ENCODE measurements around the gene TSPAN3.

TSPAN3 gene

DNA sequence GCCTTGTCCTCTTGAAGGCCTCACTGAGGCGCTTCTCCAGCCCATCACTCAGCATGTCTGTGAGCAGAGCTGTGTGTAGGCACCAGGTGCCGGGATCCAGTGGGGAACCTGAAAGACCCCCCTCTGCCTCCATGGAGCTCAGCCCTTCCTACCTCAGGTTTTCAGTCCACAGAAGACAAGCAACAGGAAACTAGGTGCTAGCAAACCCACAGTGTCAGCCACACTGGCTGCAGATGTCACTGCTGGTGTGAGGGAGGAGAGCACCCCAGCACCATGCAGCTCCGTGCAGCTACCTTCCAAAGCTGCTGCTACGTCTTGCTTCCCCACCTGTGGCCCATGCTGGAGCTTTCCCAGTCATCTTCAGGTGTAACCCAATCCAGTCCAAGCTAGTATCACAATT lies 58.0 kb downstream of the TSPAN3 start:
- Histone ChIP-seq H3K27ac (ENCODE audit: low read length) (no peak overlapping the region), H3K4me3 (ENCODE audit: low read length in 2 of 2) (no peak overlapping the region), H3K36me3 (ENCODE audit: control insufficient read depth in 2 of 2, insufficient read depth in 2 of 2, low read length in 2 of 2) (no peaks in the 10 kb centered on the region), H3K4me1 (ENCODE audit: control insufficient read depth, insufficient read depth, low read length) (no peaks in the 10 kb centered on the region), H3K27me3 (ENCODE audit: control insufficient read depth in 1 of 2, insufficient read depth in 2 of 2, low read length in 2 of 2) (no peaks in the 10 kb centered on the region), H3K9me3 (ENCODE audit: control insufficient read depth in 2 of 2, low read length in 2 of 2) (no peaks in the 10 kb centered on the region), H3K9ac (ENCODE audit: low read length in 2 of 2) (no peak overlapping the region)

DNA sequence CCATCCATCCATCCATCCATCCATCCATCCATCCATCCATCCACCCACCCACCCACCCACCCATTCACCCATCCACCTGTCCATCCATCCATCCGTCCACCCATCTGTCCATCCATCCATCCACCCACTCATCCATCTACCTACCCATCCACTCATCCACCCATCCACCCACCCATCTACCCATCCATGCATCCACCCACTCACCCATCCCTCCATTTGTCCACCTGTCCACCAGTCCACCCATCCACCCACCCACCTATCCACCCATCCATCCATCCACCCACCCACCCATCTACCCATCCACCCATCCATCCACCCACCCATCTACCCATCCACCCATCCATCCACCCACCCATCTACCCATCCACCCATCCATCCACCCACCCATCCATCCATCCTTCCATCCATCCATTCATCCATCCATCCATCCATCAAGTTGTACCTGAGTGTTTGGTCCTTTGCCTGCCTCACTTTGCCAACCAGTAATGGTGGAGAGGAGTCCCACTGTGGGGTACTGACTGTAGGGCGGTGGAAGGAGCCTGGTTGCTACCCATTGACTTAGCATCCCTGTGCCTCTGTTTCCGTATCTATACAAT lies 58.7 kb downstream of the TSPAN3 start:
- Histone ChIP-seq H3K27ac (ENCODE audit: low read length) (no peak overlapping the region), H3K9me3 (ENCODE audit: control insufficient read depth in 2 of 2, low read length in 2 of 2) (no peaks in the 10 kb centered on the region), H3K27me3 (ENCODE audit: control insufficient read depth in 1 of 2, insufficient read depth in 2 of 2, low read length in 2 of 2) (no peaks in the 10 kb centered on the region), H3K4me3 (ENCODE audit: low read length in 2 of 2) (no peak overlapping the region), H3K36me3 (ENCODE audit: control insufficient read depth in 2 of 2, insufficient read depth in 2 of 2, low read length in 2 of 2) (no peaks in the 10 kb centered on the region), H3K4me1 (ENCODE audit: control insufficient read depth, insufficient read depth, low read length) (no peaks in the 10 kb centered on the region), H3K9ac (ENCODE audit: low read length in 2 of 2) (no peak overlapping the region)

GRCh38 chr15:77010857-77011256 lies 60.1 kb downstream of the TSPAN3 start:
- Histone ChIP-seq H3K27ac (ENCODE audit: low read length) (no peak overlapping the region), H3K9me3 (ENCODE audit: control insufficient read depth in 2 of 2, low read length in 2 of 2) (no peaks in the 10 kb centered on the region), H3K27me3 (ENCODE audit: control insufficient read depth in 1 of 2, insufficient read depth in 2 of 2, low read length in 2 of 2) (no peaks in the 10 kb centered on the region), H3K9ac (ENCODE audit: low read length in 2 of 2) (no peak overlapping the region), H3K4me1 (ENCODE audit: control insufficient read depth, insufficient read depth, low read length) (no peaks in the 10 kb centered on the region), H3K36me3 (ENCODE audit: control insufficient read depth in 2 of 2, insufficient read depth in 2 of 2, low read length in 2 of 2) (no peaks in the 10 kb centered on the region), H3K4me3 (ENCODE audit: low read length in 2 of 2) (no peak overlapping the region)

DNA sequence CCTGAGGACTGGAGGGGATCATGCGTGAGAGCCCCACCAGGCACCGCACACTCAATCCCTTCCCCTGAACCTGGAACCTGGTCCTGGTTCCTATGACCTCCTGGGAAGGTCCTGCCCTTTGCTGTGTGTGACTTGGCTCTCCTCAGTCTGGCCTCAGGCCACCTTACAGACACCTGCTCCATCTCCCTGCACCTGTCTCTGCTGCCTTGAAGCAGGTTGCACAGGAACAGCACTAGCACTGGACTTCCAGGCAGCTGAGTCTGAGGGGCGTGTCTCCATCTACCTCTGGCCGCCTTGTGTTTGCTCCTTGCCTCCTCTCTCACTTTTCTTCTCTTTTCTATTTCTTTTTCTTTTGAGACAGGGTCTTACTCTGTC lies 60.6 kb downstream of the TSPAN3 start:
- Histone ChIP-seq H3K9ac (ENCODE audit: low read length in 2 of 2) (no peak overlapping the region), H3K27me3 (ENCODE audit: control insufficient read depth in 1 of 2, insufficient read depth in 2 of 2, low read length in 2 of 2) (no peaks in the 10 kb centered on the region), H3K36me3 (ENCODE audit: control insufficient read depth in 2 of 2, insufficient read depth in 2 of 2, low read length in 2 of 2) (no peaks in the 10 kb centered on the region), H3K4me3 (ENCODE audit: low read length in 2 of 2) (no peak overlapping the region), H3K27ac (ENCODE audit: low read length) (no peak overlapping the region), H3K4me1 (ENCODE audit: control insufficient read depth, insufficient read depth, low read length) (no peaks in the 10 kb centered on the region), H3K9me3 (ENCODE audit: control insufficient read depth in 2 of 2, low read length in 2 of 2) (no peaks in the 10 kb centered on the region)

DNA sequence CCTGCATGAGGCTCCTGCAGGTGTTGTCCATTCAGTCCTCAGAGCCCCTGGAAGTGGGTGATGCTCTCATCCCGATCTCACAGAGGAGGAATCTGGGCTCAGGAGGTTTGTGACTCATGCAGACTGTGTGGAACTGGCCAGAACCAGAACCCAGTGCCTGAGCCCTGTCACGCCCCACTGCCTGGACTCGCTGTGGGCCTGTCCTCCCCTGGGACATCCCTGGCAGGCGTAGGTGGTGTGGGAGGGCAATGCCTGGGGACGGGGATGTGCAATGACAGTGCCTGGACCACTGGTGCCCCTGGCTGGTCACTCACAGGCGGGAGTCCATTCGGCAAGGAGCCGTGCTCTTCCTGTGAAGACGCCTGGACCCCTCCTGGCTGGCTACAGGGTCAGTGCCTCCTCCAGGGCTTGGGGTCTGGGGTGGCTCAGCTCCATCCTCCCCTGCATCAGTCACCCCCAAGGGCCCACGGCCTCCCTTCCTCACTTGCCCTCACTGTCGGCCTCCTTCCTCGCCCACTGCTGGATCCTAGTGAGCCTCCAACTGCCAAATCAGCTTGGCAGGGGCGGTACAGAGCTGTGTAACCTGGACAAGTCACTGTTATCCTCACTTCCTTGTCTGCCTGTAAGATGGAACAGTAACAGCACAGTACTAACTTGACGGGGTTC lies 61.1 kb downstream of the TSPAN3 start:
- no peaks in the 10 kb centered on the region for H3K27me3 ChIP-seq (ENCODE audit: control insufficient read depth in 1 of 2, insufficient read depth in 2 of 2, low read length in 2 of 2)
- no peaks in the 10 kb centered on the region for H3K4me1 ChIP-seq (ENCODE audit: control insufficient read depth, insufficient read depth, low read length)
- no peak overlapping the region for H3K4me3 ChIP-seq (ENCODE audit: low read length in 2 of 2)
- H3K9ac ChIP-seq (ENCODE audit: low read length in 2 of 2), result no peak overlapping the region
- no peaks in the 10 kb centered on the region for H3K36me3 ChIP-seq (ENCODE audit: control insufficient read depth in 2 of 2, insufficient read depth in 2 of 2, low read length in 2 of 2)
- no peaks in the 10 kb centered on the region for H3K9me3 ChIP-seq (ENCODE audit: control insufficient read depth in 2 of 2, low read length in 2 of 2)
- H3K27ac ChIP-seq (ENCODE audit: low read length), result no peak overlapping the region

DNA sequence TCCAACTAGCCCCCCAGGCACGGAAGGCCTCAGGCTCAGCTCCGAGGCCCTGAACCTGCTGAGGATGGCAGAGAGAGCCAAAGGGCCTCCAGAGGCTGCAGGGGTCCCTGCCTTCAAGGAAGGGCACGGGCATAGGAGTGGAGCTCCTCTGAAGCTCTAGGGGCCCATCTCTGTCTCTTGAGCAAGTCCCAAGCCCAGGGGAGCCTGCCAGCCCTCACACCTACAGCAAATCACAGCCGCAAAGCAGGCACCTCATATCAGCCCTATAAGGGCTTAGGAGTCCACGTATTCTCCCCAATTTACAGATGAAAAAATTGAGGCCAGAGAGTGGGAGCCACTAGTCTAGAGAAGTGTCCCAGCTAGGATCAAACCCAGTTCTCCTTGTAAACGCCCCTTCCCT lies 61.7 kb downstream of the TSPAN3 start:
- Histone ChIP-seq H3K27me3 (ENCODE audit: control insufficient read depth in 1 of 2, insufficient read depth in 2 of 2, low read length in 2 of 2) (no peaks in the 10 kb centered on the region), H3K4me1 (ENCODE audit: control insufficient read depth, insufficient read depth, low read length) (no peaks in the 10 kb centered on the region), H3K36me3 (ENCODE audit: control insufficient read depth in 2 of 2, insufficient read depth in 2 of 2, low read length in 2 of 2) (no peaks in the 10 kb centered on the region), H3K9me3 (ENCODE audit: control insufficient read depth in 2 of 2, low read length in 2 of 2) (no peaks in the 10 kb centered on the region), H3K4me3 (ENCODE audit: low read length in 2 of 2) (no peak overlapping the region), H3K27ac (ENCODE audit: low read length) (no peak overlapping the region), H3K9ac (ENCODE audit: low read length in 2 of 2) (no peak overlapping the region)

GRCh38 chr15:77004189-77004588 lies 66.7 kb downstream of the TSPAN3 start:
- Histone ChIP-seq H3K4me1 (ENCODE audit: control insufficient read depth, insufficient read depth, low read length) (no peaks in the 10 kb centered on the region), H3K9me3 (ENCODE audit: control insufficient read depth in 2 of 2, low read length in 2 of 2) (no peaks in the 10 kb centered on the region), H3K9ac (ENCODE audit: low read length in 2 of 2) (no peak overlapping the region), H3K27ac (ENCODE audit: low read length) (no peak overlapping the region), H3K4me3 (ENCODE audit: low read length in 2 of 2) (no peak overlapping the region), H3K36me3 (ENCODE audit: control insufficient read depth in 2 of 2, insufficient read depth in 2 of 2, low read length in 2 of 2) (no peaks in the 10 kb centered on the region), H3K27me3 (ENCODE audit: control insufficient read depth in 1 of 2, insufficient read depth in 2 of 2, low read length in 2 of 2) (no peaks in the 10 kb centered on the region)

DNA sequence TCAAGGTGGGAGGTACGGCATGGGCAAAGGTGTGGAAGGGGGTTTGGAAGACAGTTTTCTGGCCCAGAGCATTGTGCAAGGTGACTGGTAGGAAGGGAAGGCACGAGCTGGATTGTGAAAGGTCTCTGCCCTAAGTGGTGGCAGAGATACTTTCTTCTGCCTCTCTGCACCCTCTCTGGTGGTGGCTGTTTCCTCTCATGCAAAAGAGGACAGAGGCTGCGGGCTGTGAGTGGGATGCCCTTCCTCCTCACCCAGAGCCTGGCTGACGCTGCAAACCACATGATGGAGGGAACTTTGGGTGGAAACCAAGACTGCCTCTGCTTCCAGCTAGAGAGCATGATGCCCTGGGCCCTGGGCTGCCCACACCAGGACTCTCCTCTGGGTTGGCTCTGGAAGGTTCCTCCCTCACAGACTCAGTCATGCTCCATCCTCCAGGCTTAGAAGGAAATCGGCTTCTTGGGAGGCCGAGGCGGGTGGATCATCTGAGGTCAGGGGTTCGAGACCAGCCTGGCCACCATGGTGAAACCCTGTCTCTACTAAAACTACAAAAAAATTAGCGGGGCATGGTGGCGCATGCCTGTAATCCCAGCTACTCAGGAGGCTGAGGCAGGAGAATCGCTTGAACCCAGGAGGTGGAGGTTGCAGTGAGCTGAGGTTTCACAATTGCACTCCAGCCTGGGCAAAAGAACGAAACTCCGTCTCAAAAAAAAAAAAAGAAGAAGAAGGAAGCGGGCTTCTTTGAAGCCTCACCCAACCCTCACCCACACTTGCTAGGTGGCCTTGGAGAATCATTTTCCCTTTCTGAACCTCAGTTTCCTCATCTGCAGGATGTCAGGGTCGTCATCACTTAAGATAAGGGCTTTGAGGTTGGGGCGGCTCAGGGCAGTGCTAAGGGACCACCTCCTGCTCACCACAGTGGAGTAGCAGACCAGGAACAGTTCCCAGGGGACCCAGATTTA lies 67.7 kb downstream of the TSPAN3 start:
- Histone ChIP-seq H3K4me3 (ENCODE audit: low read length in 2 of 2) (no peak overlapping the region), H3K9me3 (ENCODE audit: control insufficient read depth in 2 of 2, low read length in 2 of 2) (no peaks in the 10 kb centered on the region), H3K36me3 (ENCODE audit: control insufficient read depth in 2 of 2, insufficient read depth in 2 of 2, low read length in 2 of 2) (no peaks in the 10 kb centered on the region), H3K27ac (ENCODE audit: low read length) (no peak overlapping the region), H3K4me1 (ENCODE audit: control insufficient read depth, insufficient read depth, low read length) (peaks cover 2% of the 10 kb centered on the region), H3K9ac (ENCODE audit: low read length in 2 of 2) (no peak overlapping the region), H3K27me3 (ENCODE audit: control insufficient read depth in 1 of 2, insufficient read depth in 2 of 2, low read length in 2 of 2) (no peaks in the 10 kb centered on the region)

- no peak overlapping the region for H3K4me3 ChIP-seq (ENCODE audit: low read length in 2 of 2)
- H3K9me3 ChIP-seq (ENCODE audit: control insufficient read depth in 2 of 2, low read length in 2 of 2), result no peaks in the 10 kb centered on the region
- H3K27me3 ChIP-seq (ENCODE audit: control insufficient read depth in 1 of 2, insufficient read depth in 2 of 2, low read length in 2 of 2), result no peaks in the 10 kb centered on the region
- H3K4me1 ChIP-seq (ENCODE audit: control insufficient read depth, insufficient read depth, low read length), result peaks cover 2% of the 10 kb centered on the region
- H3K27ac ChIP-seq (ENCODE audit: low read length), result no peak overlapping the region
- H3K36me3 ChIP-seq (ENCODE audit: control insufficient read depth in 2 of 2, insufficient read depth in 2 of 2, low read length in 2 of 2), result no peaks in the 10 kb centered on the region
- no peak overlapping the region for H3K9ac ChIP-seq (ENCODE audit: low read length in 2 of 2)
Observed at GRCh38 chr15:77002436-77002835, 68.5 kb downstream of the TSPAN3 start.

DNA sequence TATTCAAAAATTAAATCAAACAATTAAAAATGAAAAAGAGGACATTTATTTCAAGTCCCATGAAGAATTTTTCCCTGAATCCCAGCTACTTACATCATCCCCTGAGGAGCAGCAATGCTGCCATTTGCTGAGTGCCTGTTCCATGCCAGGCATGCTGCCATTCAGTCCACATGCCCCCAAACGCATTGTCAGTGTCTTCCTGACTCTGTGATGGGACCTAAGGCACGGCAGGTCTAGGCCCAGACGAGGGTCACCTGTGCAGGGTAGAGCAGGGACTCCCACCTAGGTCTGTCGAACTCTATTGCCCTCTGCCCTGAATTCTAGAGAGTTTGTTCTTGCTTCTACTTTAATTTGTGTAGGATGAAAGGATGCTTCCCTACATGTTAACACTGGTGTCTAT lies 68.9 kb downstream of the TSPAN3 start:
- H3K4me3 ChIP-seq (ENCODE audit: low read length in 2 of 2), result no peak overlapping the region
- no peaks in the 10 kb centered on the region for H3K36me3 ChIP-seq (ENCODE audit: control insufficient read depth in 2 of 2, insufficient read depth in 2 of 2, low read length in 2 of 2)
- H3K9me3 ChIP-seq (ENCODE audit: control insufficient read depth in 2 of 2, low read length in 2 of 2), result no peaks in the 10 kb centered on the region
- H3K27ac ChIP-seq (ENCODE audit: low read length), result no peak overlapping the region
- no peak overlapping the region for H3K9ac ChIP-seq (ENCODE audit: low read length in 2 of 2)
- H3K4me1 ChIP-seq (ENCODE audit: control insufficient read depth, insufficient read depth, low read length), result peaks cover 5% of the 10 kb centered on the region
- no peaks in the 10 kb centered on the region for H3K27me3 ChIP-seq (ENCODE audit: control insufficient read depth in 1 of 2, insufficient read depth in 2 of 2, low read length in 2 of 2)

GRCh38 chr15:77001351-77001750 lies 69.6 kb downstream of the TSPAN3 start:
- H3K27ac ChIP-seq (ENCODE audit: low read length), result no peak overlapping the region
- no peak overlapping the region for H3K9ac ChIP-seq (ENCODE audit: low read length in 2 of 2)
- H3K4me1 ChIP-seq (ENCODE audit: control insufficient read depth, insufficient read depth, low read length), result peaks cover 11% of the 10 kb centered on the region
- H3K36me3 ChIP-seq (ENCODE audit: control insufficient read depth in 2 of 2, insufficient read depth in 2 of 2, low read length in 2 of 2), result no peaks in the 10 kb centered on the region
- no peak overlapping the region for H3K4me3 ChIP-seq (ENCODE audit: low read length in 2 of 2)
- H3K9me3 ChIP-seq (ENCODE audit: control insufficient read depth in 2 of 2, low read length in 2 of 2), result no peaks in the 10 kb centered on the region
- H3K27me3 ChIP-seq (ENCODE audit: control insufficient read depth in 1 of 2, insufficient read depth in 2 of 2, low read length in 2 of 2), result no peaks in the 10 kb centered on the region
